ENCODE data around the gene THBD.

GRCh38 chr20:23036371-23036770 lies 13.1 kb downstream of the THBD start:
- no peak for TF ChIP-seq EZH2 (IDR thresholded peaks at IDR 0.05; ENCODE audit: insufficient read depth, poor library complexity, severe bottlenecking)
- TF ChIP-seq EZH2phosphoT487 (IDR thresholded peaks at IDR 0.05; ENCODE audit: insufficient read depth, low read depth) = no peak

Measured in GM23248 (cell line).